Stimulated activated CD8-positive, alpha-beta memory T cell treated with anti-CD3 and anti-CD28 coated beads, Interleukin-15, amount 100 ng/mL, for 48 hours (primary cell): ENCODE results near the gene CCNG2.

Experiments
- DNase-seq, 2 donors: peaks; one replicate each; pipeline ENCODE4 v3.0.0-alpha.2; 2020; ENCODE audit warnings: low read depth in 2 of 2

Gene CCNG2

GRCh38 chr4:77202491-77202890 lies 45.5 kb downstream of the CCNG2 start:
- no peak for DNase-seq

- peak; percentile 15 to 27 for DNase-seq
Measured at GRCh38 chr4:77203380-77204197, 46.6 kb downstream of the CCNG2 start.

- DNase-seq: no peak
Measured at GRCh38 chr4:77204621-77205020, 47.6 kb downstream of the CCNG2 start.

GRCh38 chr4:77209012-77209411 lies 52.0 kb downstream of the CCNG2 start:
- no peak for DNase-seq

- DNase-seq: no peak
Measured at GRCh38 chr4:77209936-77210335, 52.9 kb downstream of the CCNG2 start.

- no peak for DNase-seq
Measured at GRCh38 chr4:77215107-77215506, 58.1 kb downstream of the CCNG2 start.

GRCh38 chr4:77217526-77217925 lies 60.5 kb downstream of the CCNG2 start:
- DNase-seq: no peak

GRCh38 chr4:77219266-77219665 lies 62.3 kb downstream of the CCNG2 start:
- DNase-seq: no peak
